AG09319 (cell line): Measurements from ENCODE around the gene AUTS2.

ENCODE experiments used
- DNase-seq: peaks from one replicate; pipeline ENCODE4 v3.0.0-alpha.2; 2010; ENCODE audit warnings: low read depth; ENCODE audit errors: extremely low read depth
- CTCF ChIP-seq: IDR thresholded peaks from 2 replicates; pipeline ENCODE4 v1.5.1; 2011; ENCODE audit warnings: low read depth, mild to moderate bottlenecking, inconsistent platforms, low read length, moderate library complexity

The AUTS2 gene

GRCh38 chr7:69617364-69617763 lies 19.1 kb downstream of the AUTS2 start:
- DNase-seq, result no peak
- no peak for TF ChIP-seq CTCF

- TF ChIP-seq CTCF, result no peak
- no peak for DNase-seq
Measured at GRCh38 chr7:69619054-69619453, 20.8 kb downstream of the AUTS2 start.

GRCh38 chr7:69619635-69620034 lies 21.4 kb downstream of the AUTS2 start:
- TF ChIP-seq CTCF, result no peak
- DNase-seq, result no peak

GRCh38 chr7:69620063-69620462 lies 21.8 kb downstream of the AUTS2 start:
- no peak for DNase-seq
- no peak for TF ChIP-seq CTCF

GRCh38 chr7:69620650-69621049 lies 22.4 kb downstream of the AUTS2 start:
- no peak for TF ChIP-seq CTCF
- DNase-seq, result no peak

- TF ChIP-seq CTCF, result no peak
- DNase-seq, result no peak
Measured at GRCh38 chr7:69622014-69622835, 23.9 kb downstream of the AUTS2 start.

- no peak for DNase-seq
- TF ChIP-seq CTCF, result no peak
Measured at GRCh38 chr7:69622960-69623359, 24.7 kb downstream of the AUTS2 start.
